GM23248 (cell line): ENCODE results near the gene STOM.

Experiments
- EZH2 ChIP-seq: fragments of 200-600 bp; sonication (generic); IDR thresholded peaks from 2 replicates; pipeline ENCODE4 v1.6.1; 2018; ENCODE audit warnings: antibody characterized with exemption, mild to moderate bottlenecking; ENCODE audit not compliant: insufficient read depth, poor library complexity, severe bottlenecking
- EZH2phosphoT487 ChIP-seq: fragments of 200-600 bp; sonication (generic); IDR thresholded peaks from 2 replicates; pipeline ENCODE4 v1.6.1; 2018; ENCODE audit warnings: antibody characterized with exemption, moderate library complexity, mild to moderate bottlenecking, low read depth; ENCODE audit not compliant: insufficient read depth

DNA sequence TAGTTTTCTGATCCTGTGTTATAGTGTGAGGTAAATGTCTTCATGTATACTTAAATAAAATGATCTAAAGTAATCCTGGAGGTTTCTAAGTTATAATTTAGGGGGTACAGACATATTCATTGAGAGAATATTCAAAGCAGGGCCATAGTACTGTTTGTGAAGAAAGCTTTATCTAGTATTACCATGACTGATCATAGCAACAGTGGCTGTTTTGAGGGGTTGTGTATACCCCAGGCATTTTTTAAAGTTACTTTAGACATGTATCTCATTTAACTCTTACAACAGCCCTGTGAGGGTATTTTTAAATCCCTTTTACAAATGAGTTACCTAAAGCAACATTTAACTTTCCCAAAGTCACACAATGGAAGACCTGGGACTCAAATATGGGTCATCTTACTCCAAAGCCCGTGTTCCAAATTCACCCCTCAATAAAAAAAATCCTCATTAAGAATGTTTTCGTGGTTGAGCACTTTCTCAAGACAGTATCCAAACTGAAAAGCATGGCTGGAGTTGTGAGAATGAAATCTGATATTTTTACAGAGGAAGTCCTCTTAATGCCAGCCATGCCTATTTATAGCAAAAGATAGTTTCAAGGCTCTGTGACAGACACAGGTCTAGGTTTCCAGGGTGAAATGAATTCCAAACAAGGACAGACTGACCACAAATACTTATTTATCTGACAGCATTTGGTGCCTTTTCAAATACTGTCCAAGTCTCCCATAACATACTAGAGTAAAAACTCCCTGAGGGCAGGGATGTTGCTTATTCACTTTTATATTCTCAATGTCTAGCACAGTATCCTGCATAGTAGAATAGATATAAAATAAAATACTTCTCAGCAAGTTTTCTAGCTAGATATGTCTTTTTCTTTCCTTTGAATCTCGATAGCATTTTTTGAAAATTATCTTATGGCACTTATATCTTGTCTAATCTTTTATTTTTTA lies 10.4 kb downstream of the STOM start:
- TF ChIP-seq EZH2phosphoT487 (no peak), EZH2 (no peak)
